Stimulated activated CD4-positive, alpha-beta T cell treated with anti-CD3 and anti-CD28 coated beads, Interleukin-4, amount 100 ng/mL, for 4 hours (primary cell): ENCODE results near the gene IL17REL.
A peak's percentile ranks its signal among the peaks of the same experiment; 100 is the strongest.

Experiments
- DNase-seq, 2 experiments: peaks; one replicate each; pipeline ENCODE4 v3.0.0-alpha.2; 2020

Gene IL17REL

GRCh38 chr22:50020606-50021005 lies 8.0 kb upstream of the IL17REL start:
- DNase-seq = no peak

- no peak for DNase-seq
Measured at GRCh38 chr22:50019316-50019715, 6.8 kb upstream of the IL17REL start.

GRCh38 chr22:50018608-50019285 lies 6.2 kb upstream of the IL17REL start:
- peak in 1 of 2 experiments; percentile 49 for DNase-seq

- DNase-seq = no peak
Measured at GRCh38 chr22:50017701-50018224, 5.2 kb upstream of the IL17REL start.

GRCh38 chr22:50016988-50017700 lies 4.6 kb upstream of the IL17REL start:
- DNase-seq = peak; percentile 70 to 78

GRCh38 chr22:50016308-50016987 lies 3.9 kb upstream of the IL17REL start:
- DNase-seq = no peak

DNA sequence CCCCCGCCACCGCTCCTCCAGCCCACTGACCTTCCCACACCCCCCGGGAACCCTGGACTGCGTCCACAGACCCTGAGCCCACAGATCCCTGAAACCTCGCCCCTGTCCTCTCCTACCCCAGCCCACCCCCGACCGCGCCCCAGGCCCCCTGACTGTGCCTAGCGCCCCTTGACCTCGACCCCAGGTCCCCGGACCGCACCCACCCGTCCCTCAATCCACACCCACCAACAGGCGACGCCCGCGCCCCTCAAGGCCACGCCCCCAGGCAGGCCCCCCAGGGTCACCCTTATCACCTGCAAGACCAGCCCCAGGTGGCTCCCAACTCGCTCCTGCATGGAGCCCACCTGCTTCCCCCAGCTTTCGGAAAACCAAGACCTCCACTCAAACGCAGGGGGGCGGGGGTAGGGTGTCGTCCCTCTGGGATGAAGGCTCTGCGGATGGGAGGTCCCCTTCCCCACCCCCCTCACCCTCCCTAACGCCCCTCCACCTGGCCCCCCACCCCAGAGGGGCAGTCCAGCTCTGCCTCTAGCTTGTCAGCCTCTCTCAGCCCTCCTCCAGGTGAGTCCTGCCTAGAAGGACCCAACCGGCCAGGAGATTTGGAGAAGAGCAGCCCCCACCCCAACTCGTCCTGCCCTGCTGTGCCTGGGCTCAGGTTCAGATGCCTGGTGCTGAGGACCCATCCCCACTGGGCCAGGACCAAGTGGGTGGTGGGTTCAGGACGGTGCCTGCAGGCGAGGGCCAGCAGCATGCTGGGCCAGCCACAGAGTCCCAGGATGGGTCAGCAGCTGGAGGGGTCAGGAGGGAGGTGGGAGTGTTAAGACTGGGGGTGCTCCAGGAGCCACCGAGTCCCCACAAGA lies 3.1 kb upstream of the IL17REL start:
- DNase-seq = no peak

DNA sequence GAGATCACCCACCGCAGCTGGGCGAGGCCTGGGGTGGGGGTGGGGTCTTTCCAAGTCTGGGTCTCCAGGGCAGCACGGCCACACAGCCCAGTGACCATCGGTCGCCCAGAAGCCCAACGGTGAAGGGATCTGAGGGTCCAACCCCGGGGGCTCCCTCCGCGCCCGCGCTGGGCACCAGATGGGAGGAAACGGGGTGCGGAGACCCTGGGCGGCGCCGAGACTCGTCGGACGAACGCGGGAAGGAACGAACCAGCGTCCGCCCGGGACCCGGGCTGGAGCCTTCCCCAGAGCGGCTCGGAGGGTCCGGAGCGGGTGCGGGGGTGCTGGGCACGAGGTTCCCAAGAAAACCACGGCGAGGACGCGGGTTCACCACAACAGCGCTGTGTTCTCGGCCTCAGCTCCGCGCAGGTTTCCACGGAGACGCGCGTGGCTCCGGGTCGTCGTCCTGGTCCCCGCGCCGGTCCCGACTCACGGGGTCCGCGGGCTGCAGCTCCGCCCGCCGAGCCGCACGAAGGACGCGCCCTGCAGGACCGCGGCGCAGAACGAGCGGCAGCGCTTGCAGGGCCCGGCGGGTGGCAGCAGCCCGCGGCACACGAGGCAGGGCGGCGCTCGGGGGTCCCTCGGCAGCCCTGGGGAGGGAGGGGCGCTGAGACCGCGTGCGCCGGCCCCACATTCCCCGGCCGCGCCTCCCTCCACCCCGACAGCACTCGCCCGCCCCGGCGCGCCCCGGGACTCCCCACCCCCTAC lies 2.3 kb upstream of the IL17REL start:
- DNase-seq = no peak

DNA sequence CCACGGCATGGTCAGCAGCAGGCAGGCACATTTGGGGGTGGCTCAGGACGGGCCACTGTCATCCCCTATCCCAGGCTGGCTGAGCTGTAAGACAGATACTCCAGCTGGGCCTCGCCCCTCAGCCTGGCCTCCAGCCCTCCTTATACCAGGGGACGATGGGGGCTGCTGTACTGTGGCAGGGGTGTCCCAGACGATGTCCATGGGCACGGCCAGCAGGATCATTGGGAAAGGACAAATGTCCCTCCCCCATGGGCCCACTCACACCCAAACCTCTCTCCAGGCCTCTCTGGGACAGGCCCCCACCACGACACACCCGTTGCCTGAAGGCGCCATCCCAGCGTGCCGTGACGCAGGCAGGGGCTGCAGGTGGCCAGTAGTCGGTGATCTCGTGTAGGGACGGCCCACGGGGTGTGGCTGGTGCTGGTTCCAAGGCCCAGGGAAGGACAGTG lies 1.5 kb upstream of the IL17REL start:
- DNase-seq = no peak

- DNase-seq = no peak
Measured at GRCh38 chr22:50011447-50012210, 936 bp downstream of the IL17REL start.

GRCh38 chr22:50010676-50011446 lies 1.7 kb downstream of the IL17REL start:
- peak; percentile 65 to 83 for DNase-seq

DNA sequence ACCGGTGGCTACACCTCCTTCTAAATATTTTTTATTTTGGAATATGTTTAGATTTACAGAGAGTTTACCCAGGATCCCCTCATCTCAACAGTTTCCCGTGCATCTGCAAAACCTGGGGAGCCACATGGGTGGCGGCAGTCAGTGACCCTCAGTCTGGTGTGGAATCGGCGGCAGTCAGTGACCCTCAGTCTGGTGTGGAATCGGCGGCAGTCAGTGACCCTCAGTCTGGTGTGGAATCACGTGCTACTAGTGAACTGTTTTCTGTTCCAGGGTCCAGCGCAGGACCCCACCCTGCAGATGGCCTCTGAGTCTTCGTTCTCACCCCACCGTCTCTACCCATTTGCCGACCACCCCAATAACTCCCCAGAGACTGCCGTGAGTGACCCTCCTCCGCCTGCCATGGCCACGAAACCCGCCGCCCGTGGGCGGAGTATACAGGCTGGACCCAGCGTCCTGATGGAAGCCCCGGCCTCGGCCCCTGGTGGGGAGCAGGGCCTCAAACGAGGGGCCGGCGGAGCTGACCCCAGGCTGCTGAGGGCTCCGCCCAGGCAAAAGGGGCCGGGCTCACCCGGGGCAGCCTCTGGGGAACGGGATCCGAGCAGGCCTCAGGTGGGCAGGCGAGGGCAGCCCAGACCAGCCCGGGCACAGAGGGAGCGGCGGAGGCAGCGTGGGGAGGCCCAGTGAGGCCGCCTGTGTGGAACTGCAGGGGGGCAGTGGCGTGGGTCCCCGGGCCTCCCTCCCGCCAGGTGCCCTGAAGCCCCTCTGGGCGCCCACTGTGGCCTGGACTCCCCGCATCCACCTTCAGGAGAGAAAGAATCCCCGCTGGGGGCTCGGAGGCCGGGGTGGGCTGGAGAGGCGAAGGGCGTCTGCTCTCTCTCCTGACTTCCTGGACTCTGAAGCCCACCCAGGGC lies 2.5 kb downstream of the IL17REL start:
- no peak for DNase-seq

DNA sequence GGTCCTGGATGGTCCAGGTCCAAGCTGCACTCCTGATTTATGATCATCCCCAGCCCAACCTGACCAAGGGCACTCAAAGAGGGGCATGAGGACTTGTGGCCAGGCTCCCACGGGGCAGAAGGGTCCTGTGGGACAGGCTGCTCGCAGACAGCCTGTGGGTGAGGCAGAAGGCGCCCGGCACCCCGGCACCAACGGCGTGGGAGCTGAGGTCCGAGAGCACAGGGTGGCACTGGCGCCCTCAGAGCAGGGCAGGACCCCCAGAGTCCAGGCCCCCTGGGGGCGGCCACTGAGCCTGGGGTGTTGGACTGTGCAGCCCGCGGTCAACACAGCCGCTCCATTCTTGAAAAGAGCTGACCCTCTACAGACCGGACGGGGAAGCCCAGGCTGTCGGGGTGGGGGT lies 3.3 kb downstream of the IL17REL start:
- no peak for DNase-seq

DNA sequence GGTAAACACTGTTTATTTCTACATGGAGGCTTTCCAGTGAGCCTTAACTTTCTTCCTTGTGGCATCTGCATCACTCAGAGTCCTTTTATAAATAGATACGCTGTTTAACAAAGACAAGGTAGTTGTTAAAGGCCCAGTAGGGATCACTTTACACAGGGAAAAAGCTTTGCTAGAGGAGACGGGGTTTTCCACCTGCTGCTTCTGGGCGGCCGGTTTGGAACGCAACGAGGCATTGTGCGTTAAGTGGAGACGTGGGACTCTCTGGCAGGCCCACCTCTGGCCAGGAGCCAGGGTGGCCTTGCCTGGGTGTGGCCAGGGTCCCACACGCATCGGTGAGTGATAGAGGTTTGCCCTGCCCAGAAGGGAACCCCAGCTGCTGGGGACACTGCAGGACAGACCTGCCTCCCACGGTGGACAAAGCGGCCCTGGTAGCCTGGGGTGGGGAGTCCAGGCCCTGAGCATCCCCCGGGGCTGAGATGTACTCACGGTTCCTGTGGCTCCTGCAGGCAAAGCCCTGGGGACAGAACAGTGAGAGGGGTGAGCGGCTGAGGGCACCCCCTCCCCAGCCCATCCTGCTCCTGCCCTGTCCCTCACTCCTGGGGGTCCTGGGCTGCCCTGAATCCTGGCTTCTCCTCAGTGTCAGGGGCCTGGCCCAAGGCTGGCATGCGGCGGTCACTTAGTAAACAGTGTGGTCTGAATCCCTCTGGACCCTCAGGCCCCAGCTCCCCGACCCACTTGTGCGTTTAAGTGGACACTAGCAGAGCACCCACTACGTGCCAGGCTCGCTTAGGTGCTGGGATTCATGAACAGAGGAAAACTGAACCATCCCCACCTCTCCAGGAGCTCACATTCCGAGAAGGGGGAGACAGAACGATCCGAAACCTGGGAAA lies 4.2 kb downstream of the IL17REL start:
- DNase-seq = no peak

- DNase-seq = no peak
Measured at GRCh38 chr22:50007057-50007511, 5.5 kb downstream of the IL17REL start.

GRCh38 chr22:50004918-50005317 lies 7.6 kb downstream of the IL17REL start:
- no peak for DNase-seq

GRCh38 chr22:50002791-50003190 lies 9.8 kb downstream of the IL17REL start:
- DNase-seq = no peak
